Fibroblast of peridontal ligament (primary cell): ENCODE results near the gene TSPAN4.
A peak's percentile ranks its signal among the peaks of the same experiment; 100 is the strongest.

Experiments
- DNase-seq: peaks from one replicate; pipeline ENCODE4 v3.0.0-alpha.2; 2010; ENCODE audit errors: extremely low read depth

TSPAN4 gene

GRCh38 chr11:824292-824880 lies 18.3 kb upstream of the TSPAN4 start:
- no peak for DNase-seq

DNA sequence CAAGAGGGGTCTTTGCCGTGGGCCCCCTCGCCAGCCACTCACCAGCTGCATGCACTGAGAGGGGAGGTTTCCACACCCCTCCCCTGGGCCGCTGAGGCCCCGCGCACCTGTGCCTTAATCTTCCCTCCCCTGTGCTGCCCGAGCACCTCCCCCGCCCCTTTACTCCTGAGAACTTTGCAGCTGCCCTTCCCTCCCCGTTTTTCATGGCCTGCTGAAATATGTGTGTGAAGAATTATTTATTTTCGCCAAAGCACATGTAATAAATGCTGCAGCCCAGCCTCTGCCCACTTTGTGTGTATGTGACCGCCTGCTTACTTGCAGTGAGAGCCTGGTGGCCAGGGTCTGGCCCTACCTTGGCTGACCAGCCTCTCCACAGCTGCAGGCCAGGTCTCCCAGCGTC lies 17.7 kb upstream of the TSPAN4 start:
- no peak for DNase-seq

DNA sequence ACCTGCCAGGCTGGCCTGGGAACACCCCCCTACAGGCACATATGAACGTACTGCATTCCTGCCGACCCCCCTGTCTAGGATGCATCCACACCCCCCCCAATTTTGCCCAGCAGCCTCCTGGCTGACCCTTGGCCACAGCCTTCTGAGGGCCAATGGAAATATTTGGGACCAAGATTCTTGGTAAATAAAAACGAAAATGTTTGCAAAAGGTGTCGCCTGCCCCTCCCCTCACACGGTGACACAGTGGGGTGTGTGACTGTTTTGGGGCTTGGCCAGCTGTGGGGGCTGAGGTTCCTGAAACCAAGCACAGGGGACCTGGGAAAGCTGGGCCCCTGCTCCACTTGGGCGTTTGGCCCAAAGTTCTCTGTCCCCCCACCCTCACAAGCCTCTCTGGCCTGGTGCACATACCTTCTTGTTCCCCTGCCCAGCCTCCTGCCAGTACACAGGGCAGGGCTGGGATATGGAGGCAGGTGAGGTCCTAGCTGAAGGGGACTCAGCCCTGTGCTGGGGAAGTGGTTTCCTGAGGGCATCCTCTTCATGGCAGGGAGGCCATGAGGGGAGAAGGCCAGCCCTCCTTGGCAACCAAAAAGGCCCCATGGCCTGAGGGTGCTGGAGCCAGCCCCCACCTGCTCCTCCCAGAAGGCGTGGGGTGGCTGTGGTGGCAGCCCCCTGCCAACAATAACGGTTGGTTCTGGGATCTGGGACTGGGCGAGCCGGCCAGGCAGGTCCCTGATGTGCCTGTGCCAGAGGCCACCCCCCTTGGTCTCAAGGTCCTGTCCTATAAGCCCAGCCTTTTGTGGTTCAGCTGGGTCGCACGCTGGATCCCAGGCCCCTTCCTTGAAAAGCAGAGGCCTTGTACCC lies 17.1 kb upstream of the TSPAN4 start:
- no peak for DNase-seq

- DNase-seq = no peak
These were observed 16.4 kb upstream of the TSPAN4 start for GRCh38 chr11:826227-826621.

GRCh38 chr11:826836-827145 lies 15.9 kb upstream of the TSPAN4 start:
- no peak for DNase-seq

DNA sequence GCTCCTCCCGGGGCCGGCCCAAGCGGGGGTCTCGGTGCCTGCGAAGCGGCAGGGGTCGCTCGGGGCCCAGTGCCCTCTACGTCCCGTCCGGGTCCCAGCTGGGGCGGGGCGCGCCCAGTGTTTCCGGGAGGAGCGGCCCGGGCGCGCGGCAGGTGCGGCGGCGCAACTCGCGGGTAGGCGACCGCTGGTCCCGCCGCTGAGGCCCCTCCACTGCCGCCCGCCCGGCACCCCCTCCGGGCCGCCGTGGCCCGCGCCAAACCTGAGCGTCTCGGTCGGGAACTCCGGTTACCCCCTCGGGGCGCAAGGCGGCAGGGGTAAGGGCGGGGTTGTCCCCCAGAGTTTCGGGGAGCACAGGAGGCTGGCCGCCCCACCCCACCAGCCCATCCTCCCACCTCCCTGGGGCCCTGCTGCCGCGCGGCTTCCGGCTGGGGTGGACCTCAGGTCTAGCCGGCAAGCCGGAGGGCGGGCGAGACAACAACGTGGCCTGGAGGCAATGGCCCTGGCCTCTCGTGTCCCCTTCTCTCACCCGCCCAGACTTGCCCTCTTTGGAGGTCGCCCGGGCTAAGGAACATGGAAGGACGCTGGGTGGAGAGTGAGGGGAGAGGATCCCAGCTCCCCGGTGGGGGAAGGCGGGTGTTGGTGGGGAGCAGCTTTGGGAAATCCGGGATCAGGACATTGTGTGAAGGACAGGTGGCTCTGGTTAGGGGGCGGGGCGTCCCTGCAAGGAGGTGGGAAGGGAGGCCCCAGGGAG lies 15.3 kb upstream of the TSPAN4 start:
- DNase-seq = no peak

- no peak for DNase-seq
These were observed 14.8 kb upstream of the TSPAN4 start, which contains the start of gene CRACR2B for GRCh38 chr11:827897-828192. Gene CRACR2B, plus strand, starts transcription at chr11:827919. Its CDS starts 689 bp downstream, at chr11:828608.

DNA sequence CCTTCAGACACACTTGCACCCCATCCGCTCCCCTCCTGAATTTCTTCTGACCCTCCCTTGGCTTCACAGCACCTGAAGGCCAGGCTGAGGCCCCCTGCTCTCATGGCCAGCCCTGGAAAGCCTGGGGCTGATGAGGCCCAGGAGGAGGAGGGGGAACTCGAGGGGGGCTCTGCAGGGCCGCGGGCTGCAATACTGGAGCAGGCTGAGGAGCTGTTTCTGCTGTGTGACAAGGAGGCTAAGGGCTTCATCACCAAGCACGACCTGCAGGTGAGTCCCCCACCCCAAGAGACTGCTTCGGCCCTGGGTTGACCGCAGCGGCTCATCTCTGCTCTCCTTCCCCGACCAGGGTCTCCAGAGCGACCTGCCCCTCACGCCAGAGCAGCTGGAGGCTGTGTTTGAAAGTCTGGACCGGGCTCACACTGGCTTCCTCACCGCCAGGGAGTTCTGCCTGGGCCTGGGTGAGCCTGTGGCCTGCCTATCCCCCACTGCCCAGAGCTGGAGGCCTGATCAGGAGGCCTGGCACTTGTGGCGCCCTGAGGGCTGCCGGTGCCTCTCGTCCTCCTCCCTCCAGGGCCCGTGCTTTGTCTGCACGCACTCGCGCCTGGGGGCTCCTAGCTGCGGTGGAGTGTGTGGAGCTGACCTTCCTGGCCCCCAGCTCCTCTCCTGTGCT lies 14.0 kb upstream of the TSPAN4 start:
- no peak for DNase-seq

GRCh38 chr11:829176-829846 lies 13.3 kb upstream of the TSPAN4 start:
- DNase-seq = no peak

- no peak for DNase-seq
These were observed 12.8 kb upstream of the TSPAN4 start for GRCh38 chr11:829847-830294.

DNA sequence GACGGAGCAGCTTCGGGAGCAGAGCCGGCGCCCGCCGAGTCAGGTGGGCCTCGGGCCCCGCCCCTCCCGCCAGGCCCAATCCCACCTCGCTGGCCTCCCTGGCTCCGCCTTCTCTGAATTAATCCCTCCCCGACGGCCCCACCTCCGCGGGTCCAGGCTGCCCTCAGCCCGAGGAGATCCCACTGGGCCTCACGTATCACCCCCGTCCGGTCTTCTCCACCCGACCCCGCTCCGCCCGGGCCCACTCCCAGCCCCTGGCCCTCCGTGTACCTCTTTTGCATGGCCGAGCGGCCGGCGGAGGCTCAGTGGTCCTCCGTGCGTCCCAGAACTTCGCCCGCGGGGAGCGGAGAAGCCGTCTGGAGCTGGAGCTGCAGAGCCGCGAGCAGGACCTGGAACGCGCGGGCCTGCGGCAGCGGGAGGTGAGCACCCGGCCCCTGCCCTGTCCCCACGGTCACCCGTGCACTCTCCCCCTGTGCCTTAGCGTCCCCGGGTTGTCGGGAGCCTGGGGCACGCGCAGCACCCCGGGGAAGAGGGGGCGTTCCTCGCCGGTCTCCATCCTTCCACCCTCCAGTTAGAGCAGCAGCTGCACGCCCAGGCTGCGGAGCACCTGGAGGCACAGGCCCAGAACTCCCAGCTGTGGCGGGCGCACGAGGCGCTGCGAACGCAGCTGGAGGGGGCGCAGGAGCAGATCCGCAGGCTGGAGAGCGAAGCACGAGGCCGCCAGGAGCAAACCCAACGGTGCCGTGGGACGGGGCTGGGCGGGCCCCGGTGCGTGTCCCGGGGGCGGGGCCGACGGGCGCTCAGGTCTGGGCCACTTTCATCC lies 12.1 kb upstream of the TSPAN4 start:
- DNase-seq = peak; percentile 30

DNA sequence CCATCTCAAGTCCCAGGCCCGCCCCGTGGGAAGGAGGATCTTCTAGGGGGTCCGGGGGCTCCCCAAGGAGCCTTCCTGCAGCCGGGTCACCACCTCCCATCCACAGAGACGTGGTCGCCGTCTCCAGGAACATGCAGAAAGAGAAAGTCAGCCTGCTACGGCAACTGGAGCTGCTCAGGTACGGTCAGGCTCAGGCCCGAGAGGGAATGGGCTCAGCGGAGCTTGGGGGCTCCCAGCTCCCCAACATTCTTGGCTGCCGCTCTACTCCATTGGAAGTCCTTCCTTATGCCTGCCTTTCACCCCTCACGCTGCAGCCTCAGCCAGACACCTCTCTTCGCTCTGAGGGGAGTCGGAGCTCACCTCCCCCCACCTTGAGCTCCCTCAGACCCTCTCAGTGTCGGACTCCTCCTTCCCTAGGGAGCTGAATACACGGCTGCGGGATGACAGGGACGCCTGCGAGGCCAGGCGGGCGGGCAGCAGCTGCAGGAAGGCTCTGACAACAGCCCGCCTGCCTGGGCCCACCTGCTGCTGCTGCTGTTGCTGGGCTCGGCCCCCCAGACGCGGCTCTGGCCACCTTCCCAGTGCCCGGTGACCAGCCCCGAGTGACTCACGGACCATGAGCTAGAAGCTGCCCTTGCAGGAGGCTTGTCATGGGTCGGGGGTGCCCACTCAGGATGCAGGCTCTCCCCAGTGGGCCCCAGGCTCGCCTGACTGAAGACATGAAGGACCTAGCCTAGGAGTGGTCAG lies 11.4 kb upstream of the TSPAN4 start:
- no peak for DNase-seq

DNA sequence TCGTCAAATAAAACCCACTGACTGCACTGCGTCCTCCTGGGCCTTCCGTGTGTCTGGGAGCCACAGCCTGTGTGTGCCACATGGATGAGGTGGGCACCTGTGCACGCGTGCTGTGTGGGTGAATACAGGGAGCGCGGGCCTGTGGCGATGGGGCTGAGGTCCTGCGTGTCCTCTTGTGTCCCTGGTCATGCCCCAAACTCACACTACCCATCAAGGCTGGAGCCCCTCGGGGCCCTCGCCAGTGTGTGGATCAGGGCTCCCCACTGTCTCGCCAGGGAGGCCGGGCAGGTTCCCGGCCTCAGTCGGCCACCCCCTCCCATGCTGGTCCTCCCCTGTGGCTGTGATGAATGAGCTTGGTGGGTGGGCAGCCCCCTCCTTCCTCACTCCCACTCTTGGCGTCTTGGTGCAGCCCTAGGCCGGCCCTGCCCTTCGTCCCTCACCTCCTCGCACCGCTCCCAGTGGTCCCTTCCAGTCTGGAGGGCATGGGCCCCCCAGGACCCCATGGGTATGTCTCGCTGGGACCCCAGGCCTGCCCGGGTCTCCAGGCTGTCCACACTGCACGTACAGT lies 10.6 kb upstream of the TSPAN4 start:
- no peak for DNase-seq

- no peak for DNase-seq
These were observed 10.0 kb upstream of the TSPAN4 start, which contains the start of gene CD151 for GRCh38 chr11:832529-833113. Gene CD151, plus strand, starts transcription at chr11:832952. Its CDS starts 3,118 bp downstream, at chr11:836070.

DNA sequence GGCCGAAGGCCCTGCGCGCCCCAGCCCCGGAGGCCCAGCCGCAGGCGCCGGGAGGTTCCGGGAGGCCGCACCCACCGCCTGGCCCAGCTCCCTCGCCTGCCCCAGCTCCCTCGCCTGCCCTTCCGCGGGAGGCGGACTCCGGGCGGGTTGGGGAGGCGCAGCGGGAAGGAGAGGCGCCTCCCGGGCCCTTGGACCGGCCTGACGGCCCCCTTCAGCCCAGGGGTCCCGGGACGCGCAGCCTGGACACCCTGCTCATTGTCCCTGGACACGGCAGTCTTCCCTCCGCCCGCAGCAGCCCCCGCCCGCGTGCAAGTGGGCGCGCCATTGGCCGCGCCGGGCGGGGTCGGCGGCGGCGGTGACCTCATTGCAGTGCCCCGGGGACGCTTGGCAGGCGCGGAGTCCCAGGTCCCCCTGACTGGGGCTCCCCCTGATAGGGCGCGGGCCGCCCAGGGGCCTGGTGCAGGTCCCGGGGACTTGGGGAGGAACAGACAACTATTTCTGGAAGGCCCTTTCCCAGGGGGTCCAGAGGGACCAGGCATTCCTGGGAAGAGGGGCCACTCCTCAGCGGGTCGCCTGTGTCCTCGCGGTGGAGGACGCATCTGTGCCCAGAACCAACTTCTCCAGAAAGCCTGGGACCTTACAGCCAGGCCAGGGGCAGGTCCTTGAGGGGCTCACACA lies 9.4 kb upstream of the TSPAN4 start:
- DNase-seq = no peak

- DNase-seq = no peak
These were observed 8.8 kb upstream of the TSPAN4 start for GRCh38 chr11:833849-834311.

DNA sequence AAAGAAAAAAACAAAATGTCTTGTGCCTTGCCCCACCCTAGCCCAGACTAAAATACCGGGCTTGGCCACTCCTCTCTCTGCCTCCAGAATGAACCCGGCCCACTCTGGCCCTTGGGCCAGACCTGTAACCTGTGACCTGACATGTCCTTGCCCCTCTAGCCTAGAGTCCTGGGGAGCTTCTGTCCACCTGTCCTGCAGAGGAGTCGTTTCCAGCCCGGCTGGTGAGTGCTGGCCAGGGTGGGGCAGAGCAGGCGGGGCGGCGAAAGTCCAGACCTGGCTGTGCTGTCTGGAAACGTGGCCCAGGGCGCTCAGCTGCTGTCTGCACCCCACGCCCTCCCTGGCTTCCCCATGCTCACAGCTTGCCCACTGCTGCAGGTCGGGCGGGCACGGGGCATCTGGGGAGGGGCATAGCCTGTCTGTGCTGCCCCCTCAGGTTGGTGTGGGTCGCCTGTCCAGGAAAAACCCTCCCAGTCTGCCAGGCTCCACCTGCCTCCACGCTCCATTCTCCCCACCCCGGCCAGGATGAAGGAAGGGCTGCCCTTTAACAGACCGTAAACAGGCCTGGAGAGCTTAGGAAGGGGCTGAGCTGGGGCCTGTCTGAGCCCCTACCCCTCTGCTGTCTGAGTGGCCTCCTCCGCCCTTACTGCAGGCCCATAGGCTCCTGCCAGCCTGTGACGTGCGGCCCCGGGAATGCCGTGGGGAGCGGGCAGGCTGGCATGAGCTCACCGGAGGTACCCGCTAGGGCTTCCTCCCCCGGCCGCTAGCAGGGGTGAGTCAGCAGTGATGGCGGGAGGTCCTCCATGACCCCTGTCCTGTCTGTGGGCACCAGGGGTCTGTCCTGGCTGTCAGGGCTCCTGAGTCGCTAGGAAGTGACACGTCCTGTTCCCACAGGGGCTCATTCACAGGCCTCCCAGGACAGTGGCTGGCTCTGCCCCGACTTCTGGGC lies 8.0 kb upstream of the TSPAN4 start:
- DNase-seq = peak; percentile 64

DNA sequence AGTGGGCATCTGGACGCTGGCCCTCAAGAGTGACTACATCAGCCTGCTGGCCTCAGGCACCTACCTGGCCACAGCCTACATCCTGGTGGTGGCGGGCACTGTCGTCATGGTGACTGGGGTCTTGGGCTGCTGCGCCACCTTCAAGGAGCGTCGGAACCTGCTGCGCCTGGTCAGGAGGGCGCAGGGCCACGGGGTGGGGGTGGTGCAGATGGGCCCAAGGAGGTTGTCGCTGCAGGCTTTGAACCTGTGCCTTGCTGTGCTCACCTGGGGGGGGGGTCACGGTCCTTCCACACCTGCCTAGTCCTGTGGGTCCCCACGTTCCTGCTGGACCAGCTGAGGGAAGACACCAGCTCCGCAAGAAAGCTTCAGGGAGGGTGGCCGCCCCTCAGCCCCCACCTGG lies 6.4 kb upstream of the TSPAN4 start:
- DNase-seq = no peak
